ENCODE results near the gene BCL7A.

Gene BCL7A

GRCh38 chr12:122046145-122046544, 24.5 kb downstream of the BCL7A start:
- Histone ChIP-seq H3K4me3 (ENCODE audit: low read depth, low read length) (no peak overlapping the region), H3K36me3 (peaks cover 51% of the 10 kb centered on the region), H3K4me1 (no peaks in the 10 kb centered on the region), H3K9me3 (no peaks in the 10 kb centered on the region), H3K27me3 (no peaks in the 10 kb centered on the region)
- no peak for TF ChIP-seq CTCF (IDR thresholded peaks at IDR 0.05; ENCODE audit: low read depth, low read length)
- no peak for DNase-seq

- TF ChIP-seq CTCF (IDR thresholded peaks at IDR 0.05; ENCODE audit: low read depth, low read length): no peak
- no peak for DNase-seq
- no peak overlapping the region for H3K4me3 ChIP-seq (ENCODE audit: low read depth, low read length)
- H3K9me3 ChIP-seq: no peaks in the 10 kb centered on the region
- peaks cover 39% of the 10 kb centered on the region for H3K36me3 ChIP-seq
- H3K4me1 ChIP-seq: no peaks in the 10 kb centered on the region
- no peaks in the 10 kb centered on the region for H3K27me3 ChIP-seq
Measured at GRCh38 chr12:122048151-122048550, 26.5 kb downstream of the BCL7A start.

- no peaks in the 10 kb centered on the region for H3K27me3 ChIP-seq
- TF ChIP-seq CTCF (IDR thresholded peaks at IDR 0.05; ENCODE audit: low read depth, low read length): no peak
- DNase-seq: no peak
- H3K4me1 ChIP-seq: 0 out of 2 replicates have a peak, but pooled peaks cover 3% of the 10 kb centered on the region
- H3K4me3 ChIP-seq (ENCODE audit: low read depth, low read length): no peak overlapping the region
- peaks cover 29% of the 10 kb centered on the region for H3K36me3 ChIP-seq
- no peaks in the 10 kb centered on the region for H3K9me3 ChIP-seq
Measured at GRCh38 chr12:122049827-122050226, 28.1 kb downstream of the BCL7A start.

- Histone ChIP-seq H3K9me3 (no peaks in the 10 kb centered on the region), H3K4me1 (0 out of 2 replicates have a peak, but pooled peaks cover 3% of the 10 kb centered on the region), H3K4me3 (ENCODE audit: low read depth, low read length) (no peak overlapping the region), H3K27me3 (no peaks in the 10 kb centered on the region), H3K36me3 (peaks cover 29% of the 10 kb centered on the region)
- no peak for DNase-seq
- TF ChIP-seq CTCF (IDR thresholded peaks at IDR 0.05; ENCODE audit: low read depth, low read length): no peak
Measured at GRCh38 chr12:122050706-122051105, 29.0 kb downstream of the BCL7A start.

- no peaks in the 10 kb centered on the region for H3K9me3 ChIP-seq
- H3K36me3 ChIP-seq: peaks cover 31% of the 10 kb centered on the region
- TF ChIP-seq CTCF (IDR thresholded peaks at IDR 0.05; ENCODE audit: low read depth, low read length): no peak
- no peak overlapping the region for H3K4me3 ChIP-seq (ENCODE audit: low read depth, low read length)
- no peak for DNase-seq
- H3K4me1 ChIP-seq: 0 out of 2 replicates have a peak, but pooled peaks cover 3% of the 10 kb centered on the region
- H3K27me3 ChIP-seq: no peaks in the 10 kb centered on the region
Measured at GRCh38 chr12:122051231-122051876, 29.7 kb downstream of the BCL7A start.

- Histone ChIP-seq H3K9me3 (no peaks in the 10 kb centered on the region), H3K4me1 (0 out of 2 replicates have a peak, but pooled peaks cover 3% of the 10 kb centered on the region), H3K36me3 (peaks cover 37% of the 10 kb centered on the region), H3K4me3 (ENCODE audit: low read depth, low read length) (no peak overlapping the region), H3K27me3 (no peaks in the 10 kb centered on the region)
- no peak for DNase-seq
- no peak for TF ChIP-seq CTCF (IDR thresholded peaks at IDR 0.05; ENCODE audit: low read depth, low read length)
Measured at GRCh38 chr12:122052285-122052684, 30.6 kb downstream of the BCL7A start.

Data from BE2C (cell line).